DOHH2 (cell line): ENCODE results near the gene SPTBN1.

Experiments
- H3F3A ChIP-seq: fragments of 200-600 bp; sonication (generic), shearing (Covaris generic); 2 replicates; pipeline ENCODE4 v1.6.0; 2016; ENCODE audit warnings: antibody characterized with exemption, mild to moderate bottlenecking; ENCODE audit not compliant: control insufficient read depth, insufficient read depth
- H3K27ac ChIP-seq: fragments of 200-600 bp; sonication (generic); 2 replicates; pipeline ENCODE4 v1.5.1; 2014; ENCODE audit warnings: low read depth, mild to moderate bottlenecking, low read length, moderate library complexity
- H3K27me3 ChIP-seq: fragments of 200-600 bp; sonication (generic); 2 replicates; pipeline ENCODE4 v1.6.1; 2014; ENCODE audit warnings: mild to moderate bottlenecking, low read length, mixed read lengths; ENCODE audit not compliant: control insufficient read depth
- H3K36me3 ChIP-seq: fragments of 200-600 bp; sonication (generic); 2 replicates; pipeline ENCODE4 v1.6.1; 2014; ENCODE audit warnings: mild to moderate bottlenecking, low read length, moderate library complexity, mixed read lengths; ENCODE audit not compliant: control insufficient read depth
- H3K4me1 ChIP-seq: fragments of 200-600 bp; sonication (generic); 2 replicates; pipeline ENCODE4 v1.6.1; 2014; ENCODE audit warnings: mild to moderate bottlenecking, low read length, mixed read lengths; ENCODE audit not compliant: control insufficient read depth
- H3K4me2 ChIP-seq: fragments of 200-600 bp; sonication (generic); 2 replicates; pipeline ENCODE4 v1.6.0; 2014; ENCODE audit warnings: mild to moderate bottlenecking, low read length, moderate library complexity
- H3K4me3 ChIP-seq: fragments of 200-600 bp; sonication (generic); 2 replicates; pipeline ENCODE4 v1.5.1; 2014; ENCODE audit warnings: mild to moderate bottlenecking, low read length, mixed read lengths
- H3K79me2 ChIP-seq: fragments of 200-600 bp; sonication (generic); 2 replicates; pipeline ENCODE4 v1.6.1; 2014; ENCODE audit warnings: mild to moderate bottlenecking, low read length, mixed read lengths; ENCODE audit not compliant: control insufficient read depth
- H3K9me2 ChIP-seq: fragments of 200-600 bp; sonication (generic); replicated peaks from 2 replicates; pipeline ENCODE4 v1.6.1; 2014; ENCODE audit warnings: mild to moderate bottlenecking, low read length, mixed read lengths; ENCODE audit not compliant: control insufficient read depth
- H3K9me3 ChIP-seq: fragments of 200-600 bp; sonication (generic); 2 replicates; pipeline ENCODE4 v1.6.1; 2014; ENCODE audit warnings: antibody characterized with exemption, low read length, mixed read lengths; ENCODE audit not compliant: control insufficient read depth, insufficient read depth
- H4K20me1 ChIP-seq: fragments of 200-600 bp; sonication (generic); 2 replicates; pipeline ENCODE4 v1.6.0; 2014; ENCODE audit warnings: low read depth, mild to moderate bottlenecking, antibody characterized with exemption, low read length, moderate library complexity; ENCODE audit not compliant: control insufficient read depth, insufficient read depth
- EZH2phosphoT487 ChIP-seq: fragments of 200-600 bp; sonication (generic); IDR thresholded peaks from 2 replicates; pipeline ENCODE4 v1.6.1; 2017; ENCODE audit warnings: borderline replicate concordance, mild to moderate bottlenecking, antibody characterized with exemption, low read length, moderate library complexity, mixed read lengths
- TF ChIP-seq, protein P1 (sequence below): fragments of 200-600 bp; sonication (generic); IDR thresholded peaks from one replicate; pipeline ENCODE4 v1.5.1; 2014; ENCODE audit warnings: antibody characterized with exemption, mild to moderate bottlenecking, low read depth, low read length; ENCODE audit not compliant: poor library complexity, severe bottlenecking

The SPTBN1 gene

DNA sequence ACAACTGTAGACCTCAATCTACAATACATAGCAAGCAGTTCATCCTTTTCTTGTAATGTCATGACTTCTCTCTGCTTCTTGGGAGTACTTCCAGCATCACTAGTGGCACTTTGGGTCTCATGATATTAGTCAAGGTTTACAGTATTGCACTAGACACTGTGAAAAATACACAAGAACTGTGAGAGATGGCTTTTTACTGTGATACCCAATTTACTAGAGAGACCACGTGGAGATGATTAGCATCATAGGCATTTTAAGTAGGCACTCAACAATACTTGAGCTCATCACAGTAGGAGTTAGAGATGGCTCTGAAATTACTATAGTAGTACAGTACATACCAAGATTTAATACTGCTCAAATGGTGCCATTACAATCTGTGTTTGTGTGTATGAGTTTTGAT lies 154.6 kb downstream of the SPTBN1 start:
- no peaks in the 10 kb centered on the region for H3K27me3 ChIP-seq
- no peaks in the 10 kb centered on the region for H4K20me1 ChIP-seq
- no peaks in the 10 kb centered on the region for H3K36me3 ChIP-seq
- no peak overlapping the region for H3K4me3 ChIP-seq
- H3K9me2 ChIP-seq = no peaks in the 10 kb centered on the region
- no peaks in the 10 kb centered on the region for H3K79me2 ChIP-seq
- H3F3A ChIP-seq = no peaks in the 10 kb centered on the region
- no peaks in the 10 kb centered on the region for H3K9me3 ChIP-seq
- no peaks in the 10 kb centered on the region for H3K4me1 ChIP-seq
- H3K4me2 ChIP-seq = no peak overlapping the region
- no peak for TF ChIP-seq EZH2phosphoT487
- TF ChIP-seq, protein P1, sequence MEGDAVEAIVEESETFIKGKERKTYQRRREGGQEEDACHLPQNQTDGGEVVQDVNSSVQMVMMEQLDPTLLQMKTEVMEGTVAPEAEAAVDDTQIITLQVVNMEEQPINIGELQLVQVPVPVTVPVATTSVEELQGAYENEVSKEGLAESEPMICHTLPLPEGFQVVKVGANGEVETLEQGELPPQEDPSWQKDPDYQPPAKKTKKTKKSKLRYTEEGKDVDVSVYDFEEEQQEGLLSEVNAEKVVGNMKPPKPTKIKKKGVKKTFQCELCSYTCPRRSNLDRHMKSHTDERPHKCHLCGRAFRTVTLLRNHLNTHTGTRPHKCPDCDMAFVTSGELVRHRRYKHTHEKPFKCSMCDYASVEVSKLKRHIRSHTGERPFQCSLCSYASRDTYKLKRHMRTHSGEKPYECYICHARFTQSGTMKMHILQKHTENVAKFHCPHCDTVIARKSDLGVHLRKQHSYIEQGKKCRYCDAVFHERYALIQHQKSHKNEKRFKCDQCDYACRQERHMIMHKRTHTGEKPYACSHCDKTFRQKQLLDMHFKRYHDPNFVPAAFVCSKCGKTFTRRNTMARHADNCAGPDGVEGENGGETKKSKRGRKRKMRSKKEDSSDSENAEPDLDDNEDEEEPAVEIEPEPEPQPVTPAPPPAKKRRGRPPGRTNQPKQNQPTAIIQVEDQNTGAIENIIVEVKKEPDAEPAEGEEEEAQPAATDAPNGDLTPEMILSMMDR = no peak
- no peak overlapping the region for H3K27ac ChIP-seq

DNA sequence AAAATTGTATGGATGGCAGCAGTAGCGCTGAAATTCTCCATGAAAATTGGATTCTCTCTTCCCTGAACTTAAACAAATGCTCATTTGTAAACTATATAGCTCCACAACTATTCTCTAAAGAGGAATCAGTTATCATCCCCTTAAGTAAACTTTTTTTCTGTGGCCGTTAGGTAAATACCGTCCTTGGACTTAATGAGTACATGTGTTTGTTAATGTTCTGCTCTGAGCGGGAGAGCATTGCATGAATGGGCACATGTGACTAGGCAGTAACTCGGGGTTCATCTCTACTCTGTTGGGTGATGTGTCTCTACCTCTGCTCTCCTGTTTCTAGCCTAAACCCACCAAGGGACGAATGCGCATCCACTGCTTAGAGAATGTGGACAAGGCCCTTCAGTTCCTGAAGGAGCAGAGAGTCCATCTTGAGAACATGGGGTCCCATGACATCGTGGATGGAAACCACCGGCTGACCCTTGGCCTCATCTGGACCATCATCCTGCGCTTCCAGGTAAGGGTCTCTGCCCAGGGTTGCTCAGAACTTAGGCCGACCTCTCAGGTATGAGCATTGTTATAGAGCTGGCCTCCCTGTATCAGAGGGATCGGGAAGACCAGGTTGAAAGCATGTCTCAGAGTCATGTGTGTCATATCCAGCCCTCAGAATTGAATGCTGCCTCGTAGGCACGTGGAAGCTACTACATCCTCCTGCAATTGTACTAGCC lies 155.9 kb downstream of the SPTBN1 start:
- Histone ChIP-seq H3K79me2 (no peaks in the 10 kb centered on the region), H3F3A (no peaks in the 10 kb centered on the region), H3K9me3 (no peaks in the 10 kb centered on the region), H3K27me3 (no peaks in the 10 kb centered on the region), H3K9me2 (no peaks in the 10 kb centered on the region), H3K36me3 (no peaks in the 10 kb centered on the region), H3K27ac (no peak overlapping the region), H3K4me1 (no peaks in the 10 kb centered on the region), H4K20me1 (no peaks in the 10 kb centered on the region), H3K4me3 (no peak overlapping the region), H3K4me2 (no peak overlapping the region)
- TF ChIP-seq EZH2phosphoT487 = no peak
- TF ChIP-seq, protein P1 = no peak

DNA sequence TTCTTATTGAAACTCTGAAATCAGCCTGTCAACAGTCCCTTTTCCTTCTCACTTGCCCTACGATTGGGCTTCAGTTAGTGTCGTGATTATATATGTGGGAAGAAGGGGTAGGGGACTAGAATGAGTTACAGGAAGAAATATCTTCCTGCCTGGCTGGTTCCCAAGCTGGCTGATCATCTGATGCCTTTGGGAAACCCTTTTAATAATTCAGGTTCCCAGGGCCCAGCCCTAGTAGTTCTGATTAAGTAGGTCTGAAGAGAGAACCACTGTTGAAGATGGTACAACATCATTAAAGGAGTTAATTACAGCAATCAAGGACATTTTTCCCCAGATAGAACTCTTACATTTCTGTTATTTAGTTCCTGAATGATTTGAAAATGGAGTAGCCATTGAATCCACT lies 157.3 kb downstream of the SPTBN1 start:
- no peaks in the 10 kb centered on the region for H3K9me2 ChIP-seq
- no peaks in the 10 kb centered on the region for H3K4me1 ChIP-seq
- no peaks in the 10 kb centered on the region for H3K27me3 ChIP-seq
- no peak overlapping the region for H3K4me3 ChIP-seq
- no peaks in the 10 kb centered on the region for H3K36me3 ChIP-seq
- H3K79me2 ChIP-seq = no peaks in the 10 kb centered on the region
- no peaks in the 10 kb centered on the region for H3K9me3 ChIP-seq
- H3F3A ChIP-seq = no peaks in the 10 kb centered on the region
- no peak for TF ChIP-seq EZH2phosphoT487
- TF ChIP-seq, protein P1 = no peak
- no peak overlapping the region for H3K4me2 ChIP-seq
- no peak overlapping the region for H3K27ac ChIP-seq
- H4K20me1 ChIP-seq = no peaks in the 10 kb centered on the region
